ENCODE measurements around the gene CCR8.
"Not testable (repeated sequence)": the region's sequence is repeated elsewhere in the genome, so short reads cannot be mapped to it uniquely, and the experiment has no call there.

The CCR8 gene

GRCh38 chr3:39349080-39349479 is 19.6 kb downstream of the CCR8 start:
- no peak overlapping the region for H3K4me3 ChIP-seq (ENCODE audit: low read depth, low read length)
- no peak for TF ChIP-seq CTCF (IDR thresholded peaks at IDR 0.05; ENCODE audit: low read depth, low read length)

- no peak overlapping the region for H3K4me3 ChIP-seq (ENCODE audit: low read depth, low read length)
- TF ChIP-seq CTCF (IDR thresholded peaks at IDR 0.05; ENCODE audit: low read depth, low read length), result no peak
Measured at GRCh38 chr3:39350714-39351113, 21.2 kb downstream of the CCR8 start.

- not testable (repeated sequence) for H3K4me3 ChIP-seq (ENCODE audit: low read depth, low read length)
Measured at GRCh38 chr3:39351134-39351533, 21.6 kb downstream of the CCR8 start.

GRCh38 chr3:39353168-39353927 is 23.8 kb downstream of the CCR8 start:
- not testable (repeated sequence) for H3K4me3 ChIP-seq (ENCODE audit: low read depth, low read length)

- no peak for TF ChIP-seq CTCF (IDR thresholded peaks at IDR 0.05; ENCODE audit: low read depth, low read length)
- H3K4me3 ChIP-seq (ENCODE audit: low read depth, low read length), result no peak overlapping the region
Measured at GRCh38 chr3:39358333-39358732, 28.8 kb downstream of the CCR8 start.

GRCh38 chr3:39361252-39361927 is 31.9 kb downstream of the CCR8 start:
- TF ChIP-seq CTCF (IDR thresholded peaks at IDR 0.05; ENCODE audit: low read depth, low read length), result no peak
- no peak overlapping the region for H3K4me3 ChIP-seq (ENCODE audit: low read depth, low read length)

- no peak for TF ChIP-seq CTCF (IDR thresholded peaks at IDR 0.05; ENCODE audit: low read depth, low read length)
- no peak overlapping the region for H3K4me3 ChIP-seq (ENCODE audit: low read depth, low read length)
Measured at GRCh38 chr3:39362192-39362591, 32.7 kb downstream of the CCR8 start.

- TF ChIP-seq CTCF (IDR thresholded peaks at IDR 0.05; ENCODE audit: low read depth, low read length), result no peak
- H3K4me3 ChIP-seq (ENCODE audit: low read depth, low read length), result no peak overlapping the region
Measured at GRCh38 chr3:39362812-39363211, 33.3 kb downstream of the CCR8 start.

- not testable (repeated sequence) for H3K4me3 ChIP-seq (ENCODE audit: low read depth, low read length)
Measured at GRCh38 chr3:39370450-39370849, 40.9 kb downstream of the CCR8 start.

Measured in WI38 (cell line).